ENCODE results near the gene GPT2.

Gene GPT2, protein sequence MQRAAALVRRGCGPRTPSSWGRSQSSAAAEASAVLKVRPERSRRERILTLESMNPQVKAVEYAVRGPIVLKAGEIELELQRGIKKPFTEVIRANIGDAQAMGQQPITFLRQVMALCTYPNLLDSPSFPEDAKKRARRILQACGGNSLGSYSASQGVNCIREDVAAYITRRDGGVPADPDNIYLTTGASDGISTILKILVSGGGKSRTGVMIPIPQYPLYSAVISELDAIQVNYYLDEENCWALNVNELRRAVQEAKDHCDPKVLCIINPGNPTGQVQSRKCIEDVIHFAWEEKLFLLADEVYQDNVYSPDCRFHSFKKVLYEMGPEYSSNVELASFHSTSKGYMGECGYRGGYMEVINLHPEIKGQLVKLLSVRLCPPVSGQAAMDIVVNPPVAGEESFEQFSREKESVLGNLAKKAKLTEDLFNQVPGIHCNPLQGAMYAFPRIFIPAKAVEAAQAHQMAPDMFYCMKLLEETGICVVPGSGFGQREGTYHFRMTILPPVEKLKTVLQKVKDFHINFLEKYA

GRCh38 chr16:46883690-46884512 lies at the start of gene GPT2:
Gene GPT2 (plus strand): TSS chr16:46884362. CDS start chr16:46884716, 354 bp downstream.
- peak; percentile 34 to 37 for DNase-seq (ENCODE audit: low read depth in 2 of 2)

GRCh38 chr16:46836534-46837530 lies 47.3 kb upstream of the GPT2 start:
- no peak for DNase-seq (ENCODE audit: low read depth in 2 of 2)

DNA sequence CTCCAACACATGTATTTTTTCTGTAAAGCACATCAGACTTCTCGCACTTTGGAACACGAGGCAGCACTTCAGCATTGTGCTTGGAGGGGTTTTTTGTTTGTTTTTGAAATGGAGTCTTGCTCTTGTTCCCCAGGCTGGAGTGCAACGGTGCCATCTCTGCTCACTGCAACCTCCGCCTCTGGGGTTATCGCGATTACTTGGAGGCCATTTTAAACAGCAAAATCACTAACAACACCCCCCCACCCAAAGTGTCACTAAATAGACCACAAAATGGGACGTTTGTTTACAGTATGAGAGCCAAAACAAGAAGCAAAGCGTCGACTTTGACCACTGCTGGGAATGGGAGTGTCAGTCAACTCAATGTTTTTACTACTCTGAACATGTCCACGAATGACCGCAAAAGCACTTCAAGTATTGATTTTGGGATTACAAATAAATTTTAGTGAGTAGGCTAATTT lies 44.1 kb upstream of the GPT2 start:
- no peak for DNase-seq (ENCODE audit: low read depth in 2 of 2)

DNA sequence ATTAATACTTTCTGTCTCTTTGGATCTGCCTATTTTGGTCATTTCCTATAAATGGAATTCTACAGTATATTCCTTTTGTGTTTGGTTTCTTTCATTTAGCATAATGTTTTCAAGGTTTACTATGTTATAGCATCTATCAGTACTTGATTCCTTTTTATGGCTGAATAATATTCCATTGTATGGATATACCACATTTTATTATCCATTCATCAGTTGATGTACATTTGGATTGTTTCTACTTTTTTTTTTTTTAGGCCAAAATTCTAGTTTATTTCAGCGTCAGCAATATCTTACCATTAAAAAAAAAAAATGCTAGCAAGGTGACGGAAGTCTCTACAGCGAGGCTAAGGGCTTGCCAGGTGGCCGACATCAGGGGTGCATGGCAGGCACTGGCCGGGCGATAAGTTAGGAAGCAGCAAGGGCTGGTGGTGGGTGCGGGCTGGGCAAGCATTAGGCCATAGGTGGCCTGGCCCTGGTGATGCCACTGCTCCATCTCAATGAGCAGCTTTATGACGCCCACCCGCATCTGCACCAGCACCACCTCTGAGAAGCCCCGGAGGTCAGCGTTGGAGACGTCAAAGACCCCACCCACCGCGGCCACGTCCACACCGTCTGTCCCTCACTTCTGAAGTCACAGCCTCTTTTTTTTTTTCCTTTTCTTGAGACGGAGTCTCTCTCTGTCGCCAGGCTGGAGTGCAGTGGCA lies 41.8 kb upstream of the GPT2 start:
- no peak for DNase-seq (ENCODE audit: low read depth in 2 of 2)

DNA sequence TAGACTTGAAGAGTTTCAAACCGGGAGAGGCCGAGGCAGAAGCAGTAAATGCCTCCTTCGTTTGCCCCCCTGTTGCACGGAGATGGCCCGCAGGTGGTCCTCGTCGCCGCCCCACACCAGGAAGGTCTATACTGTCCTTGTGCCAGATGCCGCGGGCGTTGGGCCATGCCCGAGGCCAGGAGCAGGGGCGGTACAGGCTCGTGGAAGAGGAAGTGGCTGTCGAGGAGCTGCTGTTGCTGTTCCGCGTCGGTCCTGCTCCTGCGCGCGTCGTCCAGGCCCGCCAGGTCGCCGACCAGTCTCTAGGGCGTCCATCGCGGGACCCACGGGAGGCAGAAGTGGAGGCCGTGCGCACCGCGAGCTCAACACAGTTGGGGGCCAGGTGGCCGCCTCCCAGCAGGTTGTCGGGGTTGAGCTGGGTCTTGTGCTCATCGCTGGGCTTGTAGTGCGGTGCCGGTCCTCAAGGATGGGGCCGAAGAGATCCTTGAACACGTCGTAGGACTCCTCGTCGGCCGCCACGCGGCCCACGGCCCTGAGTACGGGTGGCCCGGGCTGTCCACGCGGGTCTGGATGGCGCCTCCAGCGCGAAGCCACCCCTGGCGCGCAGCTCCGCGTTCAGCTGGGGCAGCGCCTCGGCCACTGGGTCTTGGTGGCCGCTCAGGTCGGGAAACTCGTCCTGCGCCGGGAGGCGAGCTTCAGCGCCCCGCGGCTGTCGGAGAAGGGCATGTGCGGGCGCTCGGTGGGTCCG lies 40.1 kb upstream of the GPT2 start:
- no peak for DNase-seq (ENCODE audit: low read depth in 2 of 2)

- no peak for DNase-seq (ENCODE audit: low read depth in 2 of 2)
Observed at GRCh38 chr16:46844771-46845170, 39.4 kb upstream of the GPT2 start.

GRCh38 chr16:46845952-46846351 lies 38.2 kb upstream of the GPT2 start:
- no peak for DNase-seq (ENCODE audit: low read depth in 2 of 2)

DNA sequence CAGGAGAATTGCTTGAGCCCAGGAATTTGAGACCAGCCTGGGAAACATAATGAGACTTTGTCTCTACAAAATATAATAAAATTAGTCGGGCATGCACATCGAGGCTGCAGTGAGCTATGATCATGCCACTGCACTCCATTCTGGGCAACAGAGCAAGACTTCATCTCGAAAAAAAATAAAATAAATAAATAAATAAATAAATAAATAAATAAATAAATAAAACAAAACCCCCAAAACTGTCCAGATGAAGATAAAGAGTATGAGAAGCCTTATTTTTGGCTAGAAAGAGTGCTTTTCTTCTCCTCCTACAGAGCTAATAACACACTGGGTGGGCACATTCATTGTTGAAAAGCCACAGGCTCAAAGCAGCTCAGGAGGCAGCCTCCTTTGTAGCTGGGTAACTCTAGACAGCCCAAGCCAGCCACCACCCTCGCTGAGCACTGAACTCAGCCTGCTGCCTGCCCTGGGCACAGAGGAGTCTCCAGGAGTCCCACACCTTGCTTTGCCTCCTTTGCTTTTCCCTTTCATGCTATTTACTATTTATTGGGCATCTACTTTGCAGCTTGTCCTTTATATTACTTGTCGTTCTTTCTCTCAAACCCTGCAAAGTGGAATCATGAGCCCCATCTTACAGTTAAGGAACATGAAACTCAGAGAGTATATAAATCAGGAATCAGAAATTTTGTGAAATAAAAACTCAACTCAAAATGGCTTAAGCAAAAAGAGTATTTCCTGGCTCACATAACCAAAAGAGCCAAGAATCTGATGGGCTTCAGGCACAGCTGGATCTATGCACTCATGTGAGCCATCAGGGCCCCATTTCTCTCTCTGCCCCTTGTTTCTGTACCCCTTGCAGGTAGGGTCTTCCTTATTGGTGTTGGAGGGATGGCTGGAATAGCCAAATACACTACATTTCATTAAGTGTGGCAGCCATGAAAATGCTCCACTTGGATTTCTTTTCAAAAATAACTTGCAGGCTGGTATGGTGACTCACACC lies 35.1 kb upstream of the GPT2 start:
- DNase-seq (ENCODE audit: low read depth in 2 of 2) = no peak

DNA sequence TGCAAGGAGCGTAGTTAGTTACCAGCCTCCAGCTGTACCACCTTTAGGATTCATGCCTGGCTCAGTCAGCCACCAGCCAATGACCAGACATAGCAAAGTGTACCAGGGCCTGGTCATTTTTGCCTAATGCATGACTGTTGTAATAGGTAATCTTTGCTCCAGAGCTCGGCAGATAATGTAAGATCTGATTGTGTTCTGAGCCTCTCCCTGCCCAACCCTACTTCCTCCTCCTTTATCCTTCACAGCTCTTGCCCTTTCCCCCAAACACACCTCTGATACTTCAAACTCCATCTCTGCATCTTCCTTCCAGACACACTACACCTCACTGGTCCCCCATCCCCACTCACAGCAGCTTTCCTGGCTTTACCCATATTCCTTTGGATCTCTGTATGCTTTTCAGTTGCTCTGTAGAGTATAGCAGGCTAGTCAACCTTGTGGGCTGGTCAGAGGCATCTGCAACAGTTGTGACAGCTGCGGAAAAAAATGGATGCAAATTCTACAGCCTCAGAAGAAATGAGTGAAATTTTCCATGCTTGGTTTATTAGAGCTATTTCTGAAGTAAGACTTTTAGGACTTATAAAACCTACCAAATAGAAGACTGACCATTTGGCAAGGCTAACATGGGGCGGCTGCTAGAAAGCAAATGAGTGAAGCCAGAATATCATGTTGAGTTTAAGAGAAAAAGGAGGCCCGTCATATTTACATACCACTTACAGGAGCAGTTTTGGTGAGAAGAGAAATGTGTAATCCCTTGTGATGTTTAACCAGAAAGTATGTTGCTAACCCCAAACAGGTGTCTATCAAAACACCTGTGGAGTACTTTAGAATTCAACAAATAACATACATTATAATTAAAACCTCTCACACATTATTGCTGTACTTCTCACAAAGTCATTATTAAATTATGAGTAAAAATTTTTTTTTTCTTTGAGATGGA lies 33.3 kb upstream of the GPT2 start:
- DNase-seq (ENCODE audit: low read depth in 2 of 2) = no peak

GRCh38 chr16:46852130-46852529 lies 32.0 kb upstream of the GPT2 start:
- DNase-seq (ENCODE audit: low read depth in 2 of 2) = no peak

DNA sequence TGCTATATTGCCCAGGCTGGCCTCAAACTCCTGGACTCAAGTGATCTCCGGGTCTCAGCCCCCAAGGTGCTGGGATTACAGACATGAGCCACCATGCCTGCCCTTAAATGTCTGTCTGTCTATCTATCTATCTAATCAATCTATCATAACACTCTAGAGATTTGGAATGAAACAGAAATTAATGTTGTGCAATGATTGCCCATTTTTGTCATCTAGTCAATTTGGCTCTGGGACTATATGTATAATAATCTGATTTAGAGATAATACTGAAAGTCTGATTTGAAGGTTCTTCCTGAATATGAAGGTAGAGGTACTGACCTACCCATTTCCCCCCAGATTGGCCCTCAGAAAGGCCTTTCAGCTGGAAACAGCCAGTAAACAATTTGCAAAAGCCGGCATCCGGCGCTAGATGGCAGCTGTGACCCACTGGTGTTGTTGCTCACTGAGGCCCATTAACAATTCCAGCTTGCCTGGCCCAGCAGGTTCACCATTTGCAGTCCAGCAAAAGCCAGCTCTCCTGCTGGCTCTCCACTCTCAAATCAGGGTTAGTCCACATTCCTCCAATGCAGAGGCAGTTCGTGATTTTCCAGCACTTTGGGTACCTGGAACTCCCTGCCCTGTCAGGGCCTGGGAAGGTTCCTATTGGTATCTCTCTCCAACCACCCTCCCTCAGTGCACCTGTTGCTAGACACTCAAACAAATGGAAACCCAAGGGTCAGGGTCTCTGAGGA lies 30.3 kb upstream of the GPT2 start:
- peak; percentile 15 to 20 for DNase-seq (ENCODE audit: low read depth in 2 of 2)

DNA sequence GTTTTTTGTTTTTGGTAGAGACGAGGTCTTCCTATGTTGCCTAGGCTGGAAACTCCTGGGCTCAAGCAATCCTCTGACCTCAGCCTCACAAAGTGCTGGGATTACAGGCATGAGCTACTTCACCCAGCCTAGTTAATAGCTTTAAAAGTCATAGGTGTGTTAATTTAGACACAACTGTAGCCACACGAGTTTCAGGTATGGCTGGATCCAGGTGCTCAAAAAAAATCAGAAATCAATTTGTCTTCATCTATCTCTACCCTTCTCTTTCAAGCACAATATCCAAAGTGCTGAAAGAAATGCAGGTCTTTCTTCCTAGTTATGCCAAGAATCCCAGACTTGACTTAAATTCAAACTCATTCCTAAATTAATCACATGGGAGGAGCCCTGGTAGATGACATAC lies 29.3 kb upstream of the GPT2 start:
- no peak for DNase-seq (ENCODE audit: low read depth in 2 of 2)

- no peak for DNase-seq (ENCODE audit: low read depth in 2 of 2)
Observed at GRCh38 chr16:46855389-46855788, 28.8 kb upstream of the GPT2 start.

- no peak for DNase-seq (ENCODE audit: low read depth in 2 of 2)
Observed at GRCh38 chr16:46857368-46857945, 26.7 kb upstream of the GPT2 start.

- no peak for DNase-seq (ENCODE audit: low read depth in 2 of 2)
Observed at GRCh38 chr16:46858151-46858550, 26.0 kb upstream of the GPT2 start.

- DNase-seq (ENCODE audit: low read depth in 2 of 2) = no peak
Observed at GRCh38 chr16:46859719-46860152, 24.4 kb upstream of the GPT2 start.

Data from stimulated activated CD8-positive, alpha-beta memory T cell treated with anti-CD3 and anti-CD28 coated beads, Interleukin-2, amount 100 ng/mL, for 1 hour (primary cell).